HK-2 (cell line): ENCODE results near the gene PRRT1B.

Experiments used
- DNase-seq: peaks from one replicate; pipeline ENCODE4 v3.0.0-alpha.2; 2018; ENCODE audit not compliant: unreplicated experiment

Gene PRRT1B

GRCh38 chr9:131595696-131596429 is 50.5 kb downstream of the PRRT1B start:
- DNase-seq, result no peak

GRCh38 chr9:131596430-131596743 is 51.1 kb downstream of the PRRT1B start:
- no peak for DNase-seq

GRCh38 chr9:131597246-131597645 is 51.9 kb downstream of the PRRT1B start:
- DNase-seq, result no peak

- no peak for DNase-seq
Measured at GRCh38 chr9:131598121-131598520, 52.8 kb downstream of the PRRT1B start.

- DNase-seq, result no peak
Measured at GRCh38 chr9:131601683-131602181, 56.4 kb downstream of the PRRT1B start.

- no peak for DNase-seq
Measured at GRCh38 chr9:131603199-131603598, 57.9 kb downstream of the PRRT1B start.

GRCh38 chr9:131603711-131604439 is 58.6 kb downstream of the PRRT1B start:
- DNase-seq, result no peak

- no peak for DNase-seq
Measured at GRCh38 chr9:131605770-131606590, 60.7 kb downstream of the PRRT1B start.

- DNase-seq, result no peak
Measured at GRCh38 chr9:131606896-131607567, 61.7 kb downstream of the PRRT1B start.

- DNase-seq, result no peak
Measured at GRCh38 chr9:131607591-131607990, 62.3 kb downstream of the PRRT1B start.

- peak; percentile 75 for DNase-seq
Measured at GRCh38 chr9:131608493-131609037, 63.2 kb downstream of the PRRT1B start.
